Stimulated activated CD4-positive, alpha-beta T cell treated with anti-CD3 and anti-CD28 coated beads, TNF-alpha, amount 100 ng/mL, for 1 hour (primary cell): ENCODE data around the gene HARBI1.

Experiments
- DNase-seq, 3 donors: peaks; one replicate each; pipeline ENCODE4 v3.0.0-alpha.2; 2020; ENCODE audit warnings: low read depth in 3 of 3, low spot score in 1 of 3

HARBI1 gene

DNA sequence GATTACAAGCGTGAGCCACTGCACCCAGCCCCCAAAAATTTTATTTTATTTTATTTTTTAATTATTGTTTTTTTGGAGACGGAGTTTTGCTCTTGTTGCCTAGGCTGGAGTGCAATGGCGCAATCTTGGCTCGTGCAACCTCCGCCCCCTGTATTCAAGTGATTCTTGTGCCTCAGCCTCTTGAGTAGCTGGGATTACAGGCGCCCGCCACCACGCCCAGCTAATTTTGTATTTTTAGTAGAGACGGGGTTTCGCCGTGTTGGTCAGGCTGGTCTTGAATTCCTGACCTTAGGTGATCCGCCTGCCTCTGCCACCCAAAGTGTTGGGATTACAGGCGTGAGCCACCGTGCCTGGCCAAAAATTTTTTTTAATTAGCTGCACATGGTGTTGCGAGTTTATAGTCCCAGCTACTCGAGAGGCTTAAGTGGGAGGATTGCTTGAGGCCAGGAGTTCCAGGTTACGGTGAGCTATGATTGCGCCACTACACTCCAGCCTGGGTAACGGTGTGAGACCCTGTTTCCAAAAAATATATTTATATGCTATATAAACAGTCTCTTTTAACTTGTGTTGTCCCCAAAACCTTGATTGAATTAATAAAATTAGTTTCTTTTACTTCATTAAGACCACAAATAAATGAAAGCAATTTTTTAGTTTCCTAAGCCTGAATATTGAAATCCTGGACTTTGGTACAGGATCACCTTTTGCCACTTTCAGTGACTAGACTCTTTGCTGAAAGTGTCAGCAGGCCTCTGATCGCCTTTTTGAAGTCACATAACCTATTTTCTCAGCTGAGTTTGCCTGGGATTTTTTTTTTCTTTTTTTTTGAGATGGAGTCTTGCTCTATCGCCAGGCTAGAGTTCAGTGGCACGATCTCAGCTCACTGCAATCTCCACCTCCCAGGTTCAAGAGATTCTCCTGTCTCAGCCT is 16.5 kb upstream of the HARBI1 start:
- no peak for DNase-seq

DNA sequence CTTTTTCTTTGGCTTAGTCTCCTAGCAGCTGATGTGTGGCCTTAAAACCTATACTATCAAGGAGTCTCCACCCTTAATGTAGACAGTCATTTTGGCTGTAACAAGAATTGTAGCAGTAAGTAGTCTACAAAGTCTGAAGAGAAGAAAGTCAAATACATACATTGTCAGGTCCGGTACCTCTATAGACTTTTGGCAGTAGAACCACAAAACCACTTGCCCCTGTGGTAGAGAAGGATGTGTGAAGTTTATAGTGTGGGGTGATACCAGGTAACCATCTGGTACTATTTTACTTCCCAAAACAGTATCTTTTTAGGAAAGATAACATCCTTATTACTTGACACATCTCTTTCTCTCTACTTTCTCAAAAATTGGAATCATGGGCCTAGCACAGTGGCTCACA is 15.5 kb upstream of the HARBI1 start:
- no peak for DNase-seq

DNA sequence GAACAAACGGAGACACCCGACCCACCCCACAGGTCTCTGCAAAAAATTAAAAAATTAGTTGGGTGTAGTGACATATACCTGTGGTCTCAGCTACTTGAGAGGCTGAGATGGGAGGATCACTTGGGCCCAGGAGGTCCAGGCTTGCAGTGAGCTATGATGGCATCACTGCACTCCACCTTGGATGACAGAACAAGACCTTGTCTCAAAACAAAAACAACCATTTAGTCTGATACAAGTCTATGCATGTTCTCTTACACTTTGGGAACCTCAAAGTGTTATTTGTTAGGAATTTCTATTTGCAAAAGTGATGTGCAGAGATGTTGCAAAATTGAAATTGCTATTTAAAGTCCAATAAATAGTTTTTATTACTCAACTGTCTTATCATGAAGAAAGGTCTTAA is 14.6 kb upstream of the HARBI1 start:
- DNase-seq, result no peak

DNA sequence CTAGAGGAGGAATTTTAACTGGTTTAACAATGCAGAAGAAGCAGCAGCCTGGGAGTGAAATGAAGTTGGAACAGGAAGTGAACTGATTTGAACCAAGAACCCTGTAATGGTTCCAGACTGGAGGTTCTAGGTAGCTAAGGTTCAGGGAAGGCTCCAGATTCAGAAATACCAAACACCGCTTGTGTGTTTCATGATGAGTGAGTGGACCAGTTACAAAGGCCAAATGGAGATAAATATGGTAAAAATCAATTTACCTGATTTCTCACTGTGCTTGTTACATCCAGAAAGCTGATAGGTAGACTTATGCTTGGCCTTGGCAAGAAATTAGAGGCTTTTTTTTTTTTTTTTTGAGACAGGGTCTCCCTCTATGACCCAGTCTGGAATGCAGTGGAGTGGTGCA is 13.2 kb upstream of the HARBI1 start:
- no peak for DNase-seq

DNA sequence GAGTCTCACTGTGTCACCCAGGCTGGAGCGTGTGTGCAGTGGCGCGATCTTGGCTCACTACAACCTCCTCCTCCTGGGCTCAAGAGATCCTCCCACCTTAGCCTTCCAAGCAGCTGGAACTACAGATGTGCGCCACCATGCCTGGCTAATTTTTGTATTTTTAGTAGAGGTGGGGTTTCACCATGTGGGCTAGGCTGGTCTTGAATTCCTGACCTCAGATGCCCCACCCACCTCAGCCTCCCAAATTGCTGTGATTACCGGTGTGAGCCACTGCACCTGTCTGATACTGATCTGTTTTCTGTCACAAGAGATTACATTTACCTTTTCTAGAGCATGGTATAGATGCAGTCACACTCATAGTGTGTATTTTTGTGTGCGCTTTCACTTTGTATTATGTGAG is 11.9 kb upstream of the HARBI1 start:
- no peak for DNase-seq

DNA sequence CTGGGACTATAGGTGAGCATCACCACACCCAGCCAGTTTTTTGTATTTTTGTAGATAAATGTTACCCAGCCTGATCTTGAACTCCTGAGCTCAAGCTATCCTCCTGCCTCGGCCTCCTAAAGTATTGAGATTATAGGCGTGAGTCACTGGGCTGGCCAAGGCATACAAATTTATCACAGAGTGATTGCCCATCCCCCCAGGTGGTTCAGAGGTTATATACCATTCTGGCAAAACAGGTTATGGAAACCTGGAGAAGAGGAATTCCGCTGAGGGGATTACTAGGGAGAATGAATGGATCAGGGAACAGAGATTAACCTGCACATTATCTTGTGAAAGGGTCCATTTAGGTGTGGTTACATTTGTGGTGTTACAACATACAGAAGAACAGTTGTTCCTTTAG is 8.4 kb upstream of the HARBI1 start:
- DNase-seq, result no peak

DNA sequence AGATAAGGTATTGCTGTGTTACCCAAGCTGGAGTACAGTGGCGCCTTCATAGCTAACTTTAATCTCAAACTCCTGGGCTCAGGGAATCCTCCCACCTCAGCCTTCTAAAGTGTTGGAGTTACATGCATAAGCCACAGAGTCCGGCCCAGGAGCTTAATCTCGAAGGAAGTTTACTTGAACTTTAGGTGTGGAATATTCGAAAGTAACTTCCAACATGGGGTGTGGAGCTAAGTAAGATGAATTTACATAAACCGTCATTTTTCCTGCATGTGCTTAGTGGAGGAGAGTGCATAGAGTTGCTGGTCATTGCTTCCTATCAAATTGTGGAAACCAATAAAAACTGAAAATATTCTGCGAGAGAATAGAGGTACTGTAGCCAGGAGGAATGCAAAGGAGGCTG is 1.8 kb upstream of the HARBI1 start:
- no peak for DNase-seq

DNA sequence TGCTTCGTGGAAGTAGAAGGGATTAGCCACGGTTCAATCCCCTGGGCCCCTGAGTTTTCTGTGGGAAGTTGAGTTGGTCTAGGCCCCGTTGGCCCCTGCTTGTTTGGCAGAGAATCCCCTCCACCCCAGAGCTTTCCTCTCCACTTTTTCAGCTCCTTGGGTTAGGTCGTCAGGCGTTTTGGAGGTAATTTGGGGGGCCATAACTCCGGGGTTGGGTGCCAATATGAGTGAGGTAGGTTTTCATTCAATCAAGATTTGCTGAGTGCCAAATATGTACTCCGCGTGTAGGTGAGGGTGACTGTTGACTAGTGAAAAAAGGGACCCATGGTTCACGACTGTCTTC is 916 bp upstream of the HARBI1 start:
- DNase-seq, result no peak

DNA sequence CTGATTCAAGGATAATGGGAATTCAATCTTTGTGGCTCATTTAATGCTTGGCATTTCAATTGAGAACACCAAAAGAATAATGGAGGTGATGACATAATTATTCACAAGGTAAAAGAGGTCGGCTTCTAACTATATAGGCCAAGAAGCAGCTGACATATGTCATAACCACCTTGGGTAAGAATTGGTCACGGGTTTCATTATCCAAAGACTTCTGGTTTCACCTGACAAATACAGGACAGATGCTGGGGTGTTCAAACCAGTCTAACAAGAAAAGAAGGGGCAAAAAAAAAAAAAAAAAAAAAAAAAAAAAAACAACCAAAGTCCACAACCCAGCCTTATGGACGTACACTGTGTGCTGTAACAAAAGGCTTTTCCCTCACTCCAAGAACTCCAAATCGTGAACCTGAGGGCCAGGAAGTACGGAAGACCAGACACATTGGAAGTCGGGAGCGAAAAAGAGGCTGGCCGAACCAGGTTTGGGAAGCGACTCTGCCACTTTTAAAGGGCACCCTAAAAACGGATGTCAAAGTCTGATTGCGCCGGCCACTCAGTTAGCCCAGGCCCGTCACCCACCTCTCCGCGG is 385 bp downstream of the HARBI1 start:
- no peak for DNase-seq

DNA sequence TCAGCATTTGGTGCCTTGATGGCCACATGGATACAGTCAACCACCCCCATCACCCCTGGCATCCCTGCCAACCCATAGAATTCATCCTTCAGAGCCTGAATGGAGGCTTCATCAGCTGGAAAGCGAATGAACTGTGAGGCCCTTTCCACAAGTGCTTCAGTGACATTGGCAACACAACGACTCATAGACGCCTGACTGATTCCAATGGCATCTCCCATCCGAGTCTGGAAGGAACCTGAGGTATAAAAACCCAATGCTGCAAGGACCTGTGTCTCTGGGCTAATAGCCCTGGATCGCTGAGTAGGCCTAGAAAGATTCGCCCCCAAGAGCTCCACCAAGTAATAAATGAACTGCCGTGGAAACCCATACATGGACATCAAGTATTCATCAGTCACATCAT is 1.3 kb downstream of the HARBI1 start:
- no peak for DNase-seq

DNA sequence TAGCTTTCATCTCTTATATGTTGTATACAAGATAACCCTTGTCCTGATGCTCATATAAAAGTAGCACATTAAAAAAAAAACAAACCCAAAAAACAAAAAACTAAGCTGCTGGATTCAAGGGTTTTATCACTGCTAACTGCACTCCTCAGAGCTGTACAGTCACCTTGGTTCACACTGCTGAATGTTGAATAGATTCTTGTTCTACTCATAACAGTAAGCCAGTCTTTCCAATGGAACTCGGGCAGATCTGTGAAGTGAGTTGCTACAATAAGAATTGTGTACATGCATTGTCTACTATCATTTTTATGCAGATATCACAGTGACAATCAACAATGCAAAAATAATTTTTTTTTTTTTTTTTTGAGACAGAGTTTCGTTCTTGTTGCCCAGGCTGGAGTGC is 4.7 kb downstream of the HARBI1 start:
- DNase-seq, result no peak

DNA sequence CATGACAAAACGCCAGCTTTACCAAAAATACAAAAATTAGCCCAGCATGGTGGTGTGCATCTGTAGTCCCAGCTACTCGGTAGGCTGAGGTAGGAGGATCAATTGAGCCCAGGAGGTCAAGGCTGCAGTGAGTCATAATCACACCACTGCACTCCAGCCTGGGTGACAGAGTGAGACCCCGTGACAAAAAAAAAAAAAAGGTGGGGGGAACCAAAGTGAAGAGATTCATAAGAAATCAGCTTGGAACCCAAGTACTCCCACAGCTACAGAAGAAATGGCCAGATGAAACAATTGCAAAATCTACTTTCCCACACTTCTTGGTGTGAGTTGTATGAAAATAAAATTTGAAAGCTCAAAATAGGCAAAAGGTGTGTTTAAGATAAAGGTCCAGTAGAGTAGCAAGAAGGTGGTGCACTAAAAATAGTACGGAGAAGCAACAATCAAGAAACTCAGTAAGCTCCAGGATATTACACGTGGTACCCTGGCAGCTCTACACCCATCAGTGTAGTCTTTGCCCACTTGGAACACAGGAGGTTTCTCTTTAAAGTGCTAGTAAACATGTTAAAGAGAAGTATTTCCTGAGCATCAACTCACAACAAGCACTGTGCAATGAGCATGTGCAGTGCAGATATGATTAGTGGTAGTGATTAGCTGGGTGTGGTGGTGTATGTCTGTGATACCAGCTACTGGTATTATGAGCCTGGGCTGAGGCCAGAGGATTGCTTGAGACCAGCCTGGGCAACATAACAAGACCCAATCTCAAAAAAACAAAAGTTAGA is 5.3 kb downstream of the HARBI1 start:
- no peak for DNase-seq

DNA sequence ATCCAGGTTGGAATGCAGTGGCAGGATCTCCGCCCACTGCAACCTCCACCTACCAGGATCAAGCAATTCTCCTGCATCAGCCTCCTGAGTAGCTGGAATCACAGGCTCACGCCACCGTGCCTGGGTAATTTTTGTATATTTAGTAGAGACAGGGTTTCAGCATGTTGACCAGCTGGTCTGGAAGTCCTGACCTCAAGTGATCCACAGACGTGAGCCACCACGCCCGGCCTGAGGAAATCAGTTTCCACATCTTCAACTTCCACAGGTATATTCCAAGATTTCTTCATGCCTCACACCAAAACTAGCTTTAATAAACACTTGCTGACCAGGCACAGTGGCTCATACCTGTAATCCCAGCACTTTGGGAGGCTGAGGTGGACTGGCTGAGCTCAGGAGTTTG is 7.6 kb downstream of the HARBI1 start:
- DNase-seq, result no peak

DNA sequence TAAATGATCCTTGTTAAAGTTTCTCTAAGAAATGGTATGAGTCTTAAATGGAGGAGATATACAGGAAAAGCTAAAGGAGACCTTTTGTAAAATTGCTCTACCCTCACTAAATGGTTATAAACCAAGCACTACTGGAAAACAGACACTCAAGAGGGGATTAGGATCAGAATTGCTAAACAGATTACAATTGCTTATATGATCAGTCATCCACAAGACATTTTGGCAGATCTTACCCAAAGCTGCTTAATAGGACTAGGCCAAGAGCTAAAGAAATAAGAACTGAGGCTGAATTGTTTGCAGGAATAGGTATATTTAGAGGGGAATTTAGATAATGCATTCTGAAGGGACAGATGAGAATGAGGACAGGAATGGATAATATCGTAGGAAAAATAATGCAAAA is 9.5 kb downstream of the HARBI1 start:
- no peak for DNase-seq

DNA sequence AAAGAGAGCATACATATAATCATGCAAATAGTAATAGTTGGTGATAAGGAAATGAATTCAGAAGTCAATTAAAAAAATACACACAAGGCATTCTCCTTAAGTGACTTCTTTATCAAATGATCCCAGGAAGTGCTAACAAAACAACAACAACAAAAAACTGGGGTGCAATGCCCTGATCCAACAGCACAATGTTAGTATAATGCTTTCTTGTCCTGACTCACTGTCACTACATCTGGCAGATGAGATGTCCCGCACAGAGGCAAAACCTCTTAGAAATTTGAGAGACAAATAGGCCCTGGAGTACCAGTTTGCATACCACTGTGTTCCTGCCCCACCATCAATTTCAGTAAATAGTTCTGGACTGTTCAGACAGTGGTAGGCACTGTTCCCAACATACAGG is 12.2 kb downstream of the HARBI1 start:
- no peak for DNase-seq

DNA sequence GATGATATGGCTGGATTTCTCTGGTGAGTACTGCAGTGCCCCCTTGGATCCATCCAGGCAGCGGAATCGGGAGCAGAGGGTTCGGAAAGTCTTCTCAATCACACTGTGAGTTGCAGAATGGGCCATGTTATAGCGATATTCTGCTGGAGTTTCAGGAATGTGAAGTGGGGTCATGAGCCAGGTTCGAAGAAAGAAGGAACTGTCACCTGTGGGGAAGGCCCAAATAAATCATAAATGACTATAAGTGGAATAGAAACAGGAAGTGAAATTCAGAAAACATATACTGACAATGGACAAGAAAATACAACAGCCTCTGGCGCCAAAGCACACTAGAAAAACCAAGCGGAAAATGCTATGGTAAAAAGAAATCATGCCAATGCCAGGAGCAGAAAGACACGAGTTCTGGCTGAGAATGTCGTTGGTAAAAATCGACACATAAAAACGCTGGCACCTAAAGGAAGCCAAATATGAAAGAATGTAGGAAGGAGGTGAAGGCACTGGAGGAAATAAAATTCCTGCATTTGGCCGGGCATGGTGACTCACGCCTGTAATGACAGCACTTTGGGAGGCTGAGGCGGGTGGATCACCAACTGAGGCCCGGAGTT is 13.2 kb downstream of the HARBI1 start:
- DNase-seq, result no peak

DNA sequence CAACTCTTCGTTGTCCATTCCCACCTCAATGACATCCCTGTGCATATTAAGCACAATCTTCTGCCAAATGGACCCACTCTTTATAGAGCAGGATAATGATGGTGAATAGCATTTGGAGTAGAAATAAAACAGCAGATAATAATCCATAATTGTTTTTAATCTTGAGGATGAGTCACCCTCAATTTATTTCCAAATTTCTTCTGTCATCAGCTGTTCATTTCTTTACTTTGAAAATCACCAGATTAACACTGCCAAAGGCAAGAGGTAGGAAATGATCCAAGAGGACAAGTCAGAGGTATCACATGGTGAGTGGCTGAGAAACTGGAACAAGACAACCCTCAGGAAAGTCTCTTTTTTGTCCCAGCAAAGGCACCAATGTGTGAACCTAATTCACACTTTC is 15.9 kb downstream of the HARBI1 start:
- DNase-seq, result no peak

DNA sequence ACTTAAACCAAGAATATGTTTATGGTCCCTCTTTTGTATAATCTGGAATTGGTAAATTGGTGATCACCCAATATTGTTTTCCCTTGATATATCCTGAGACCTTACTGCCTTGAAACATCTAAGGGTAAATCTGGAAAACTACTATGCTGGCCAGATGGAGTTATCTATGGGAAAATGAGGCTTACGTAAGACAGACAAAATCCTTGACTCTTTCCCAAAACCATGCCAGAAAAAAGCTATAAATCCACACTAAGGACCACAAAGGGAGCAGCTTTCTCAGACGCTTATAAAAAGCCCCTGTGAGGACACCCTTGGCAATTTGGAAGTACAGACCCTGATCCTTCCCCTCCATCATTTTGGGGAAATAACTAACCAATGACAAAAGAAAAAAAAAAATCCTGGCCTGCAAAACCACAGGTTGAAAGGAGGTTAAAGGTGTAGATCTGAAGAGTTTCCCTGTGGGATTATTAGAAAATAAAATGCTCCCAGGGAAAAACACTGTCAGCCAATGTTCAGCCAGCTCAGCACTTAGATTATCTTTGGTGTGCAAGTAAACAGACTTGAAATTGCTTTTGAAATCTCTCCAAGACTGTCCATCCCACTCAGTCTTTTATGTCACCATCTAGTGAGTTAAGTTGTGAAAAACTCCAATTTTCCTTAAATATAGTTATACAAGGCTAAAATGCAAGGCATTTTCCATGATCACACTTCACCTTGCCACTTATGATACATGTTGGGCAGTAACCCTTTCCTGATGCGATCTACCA is 16.6 kb downstream of the HARBI1 start:
- DNase-seq, result no peak

DNA sequence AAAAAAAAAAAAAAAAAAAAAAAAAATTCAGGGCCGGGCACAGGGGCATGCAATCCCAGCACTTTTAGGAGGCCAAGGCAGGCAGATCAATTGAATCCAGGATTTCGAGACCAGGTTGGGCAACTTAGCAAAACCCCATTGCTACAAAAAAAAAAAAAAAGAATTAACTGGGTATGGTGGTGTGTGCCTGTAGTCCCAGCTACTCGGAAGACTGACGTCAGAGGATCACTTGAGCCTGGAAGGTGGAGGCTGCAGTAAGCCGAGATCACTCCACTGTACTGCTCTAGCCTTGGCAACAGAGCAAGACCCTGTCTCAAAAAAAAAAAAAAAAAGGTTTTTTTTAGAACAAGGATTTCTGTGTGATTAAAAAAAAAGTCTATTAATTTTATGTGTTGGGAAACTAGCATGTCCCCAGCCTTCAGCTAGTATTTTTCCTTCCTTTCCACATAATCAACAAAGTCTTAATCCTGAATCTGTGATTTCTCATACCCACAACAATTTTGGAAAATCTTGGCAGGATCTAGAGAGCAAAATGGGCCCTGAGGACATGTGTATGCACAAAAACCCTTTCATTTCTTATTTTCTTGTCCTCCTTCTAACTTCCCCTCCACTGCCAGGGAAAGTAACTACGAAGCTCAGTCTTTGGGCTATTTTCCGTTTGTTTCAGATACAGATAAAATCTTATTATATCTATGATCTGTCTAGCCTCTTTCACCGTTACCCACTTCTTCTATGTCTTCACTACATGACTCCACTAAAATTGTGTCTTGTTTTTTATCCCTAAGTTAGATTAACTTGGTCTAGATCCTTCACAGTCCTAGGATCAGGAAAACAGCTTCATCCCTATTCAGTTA is 17.5 kb downstream of the HARBI1 start:
- no peak for DNase-seq

DNA sequence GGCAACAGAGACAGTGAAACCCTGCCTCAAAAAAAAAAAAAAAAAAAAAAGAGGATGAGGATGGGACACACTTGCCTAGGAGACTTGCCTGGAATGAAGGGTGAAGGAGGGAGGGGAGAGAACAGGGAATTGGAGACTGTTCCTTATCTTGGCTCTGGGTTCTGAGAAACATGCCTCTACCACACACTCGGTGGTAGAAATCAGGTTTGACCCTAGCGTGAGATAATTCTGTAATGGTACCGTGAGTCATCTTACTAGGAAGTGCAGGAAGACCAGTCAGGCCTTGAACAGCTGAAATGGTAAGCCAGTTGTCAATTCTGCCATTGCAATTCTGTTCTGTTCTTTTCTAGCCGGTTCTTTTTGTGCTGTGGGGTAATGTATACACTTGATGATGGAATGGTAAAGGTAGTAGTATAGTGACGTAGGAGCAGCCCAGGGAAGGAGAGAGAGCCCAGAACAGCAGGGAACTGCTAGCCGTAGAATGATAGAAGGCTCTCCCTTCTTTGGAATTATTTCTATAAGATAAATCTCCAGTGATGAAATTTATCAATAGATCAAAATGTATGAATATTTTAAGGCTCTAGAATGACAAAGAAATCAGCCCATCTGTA is 19.3 kb downstream of the HARBI1 start:
- DNase-seq, result no peak
